Fibroblast of skin of left quadriceps (primary cell): Measurements from ENCODE around the gene MYDGF.

Experiments
- DNase-seq, 2 experiments: peaks; one replicate each; pipeline ENCODE4 v3.0.0-alpha.2; 2013; ENCODE audit warnings: low read depth in 2 of 2

MYDGF gene

GRCh38 chr19:4675346-4675745 is 5.2 kb upstream of the MYDGF start:
- no peak for DNase-seq

GRCh38 chr19:4673726-4674125 is 3.6 kb upstream of the MYDGF start:
- DNase-seq: no peak

GRCh38 chr19:4673216-4673615 is 3.1 kb upstream of the MYDGF start:
- DNase-seq: no peak

GRCh38 chr19:4671185-4671851 is 1.2 kb upstream of the MYDGF start:
- no peak for DNase-seq

- DNase-seq: no peak
These were observed 5.5 kb downstream of the MYDGF start for GRCh38 chr19:4664642-4665041.

GRCh38 chr19:4662812-4663211 is 7.3 kb downstream of the MYDGF start:
- DNase-seq: no peak

- no peak for DNase-seq
These were observed 8.0 kb downstream of the MYDGF start for GRCh38 chr19:4662020-4662695.

GRCh38 chr19:4660993-4661392 is 9.1 kb downstream of the MYDGF start:
- no peak for DNase-seq

GRCh38 chr19:4660181-4660791 is 9.9 kb downstream of the MYDGF start:
- no peak for DNase-seq

GRCh38 chr19:4657835-4658234 is 12.3 kb downstream of the MYDGF start:
- DNase-seq: no peak

GRCh38 chr19:4657262-4657661 is 12.9 kb downstream of the MYDGF start:
- no peak for DNase-seq

GRCh38 chr19:4656102-4656501 is 14.0 kb downstream of the MYDGF start:
- DNase-seq: no peak

GRCh38 chr19:4654437-4655361 is 15.4 kb downstream of the MYDGF start:
- DNase-seq: no peak

GRCh38 chr19:4653793-4654436 is 16.2 kb downstream of the MYDGF start:
- no peak for DNase-seq

GRCh38 chr19:4652075-4652474 is 18.1 kb downstream of the MYDGF start:
- DNase-seq: no peak

- no peak for DNase-seq
These were observed 20.0 kb downstream of the MYDGF start for GRCh38 chr19:4650159-4650558.

GRCh38 chr19:4649392-4650047 is 20.6 kb downstream of the MYDGF start:
- no peak for DNase-seq

GRCh38 chr19:4647676-4648644 is 22.2 kb downstream of the MYDGF start:
- DNase-seq: no peak

- DNase-seq: no peak
These were observed 24.4 kb downstream of the MYDGF start for GRCh38 chr19:4645718-4646117.

- DNase-seq: no peak
These were observed 27.5 kb downstream of the MYDGF start for GRCh38 chr19:4642625-4643024.
